OCI-LY3 (cell line): ENCODE measurements around the gene MYL7.

Experiments
- EZH2phosphoT487 ChIP-seq: fragments of 200-600 bp; shearing (Covaris generic); IDR thresholded peaks from 2 replicates; pipeline ENCODE4 v1.6.1; 2018; ENCODE audit warnings: antibody characterized with exemption, mixed run types, low read depth
- TF ChIP-seq, protein P1 (sequence below): fragments of 200-600, 300-600 bp; sonication (generic); IDR thresholded peaks from 2 replicates; pipeline ENCODE4 v1.5.1; 2014; ENCODE audit warnings: antibody characterized with exemption, low read length, low read depth

DNA sequence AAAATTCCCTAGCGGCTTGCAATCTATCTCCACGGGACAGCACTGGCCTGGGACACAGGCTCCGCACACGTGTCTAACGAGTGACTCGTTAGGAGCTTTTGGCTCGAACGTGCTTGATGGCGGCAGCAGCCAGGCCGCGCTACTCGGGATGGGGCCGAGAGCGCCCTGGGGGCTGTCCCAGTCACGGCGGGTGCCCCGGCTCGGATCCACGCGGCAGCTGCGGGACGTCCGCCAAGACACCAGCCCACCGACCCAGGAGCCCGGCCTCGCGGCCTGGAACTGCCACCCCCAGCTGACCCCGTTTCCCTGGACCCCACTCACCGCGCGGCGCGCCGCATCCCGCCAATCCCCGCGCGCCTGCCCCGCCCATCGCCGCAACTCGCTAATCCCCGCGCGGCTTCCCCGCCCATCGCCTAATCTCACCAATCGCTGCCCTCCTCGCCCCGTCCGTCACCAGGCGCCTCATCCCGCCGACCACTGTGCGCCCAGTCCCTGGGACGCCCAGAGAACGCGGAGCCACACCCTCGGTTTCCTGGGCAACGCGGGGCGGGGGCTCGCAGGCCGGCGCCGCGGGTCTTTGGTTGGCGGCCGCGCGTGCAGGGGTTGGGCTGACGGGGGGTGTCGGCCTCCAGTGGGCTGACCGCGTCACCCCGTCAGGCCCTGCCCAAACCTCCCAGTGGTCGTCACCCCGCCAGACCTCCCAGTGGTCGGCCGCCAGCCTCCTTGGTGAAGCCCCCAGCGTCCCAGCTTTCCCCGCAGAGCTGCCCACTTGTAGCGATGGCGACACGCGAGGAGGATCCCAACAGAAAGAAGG is 17.7 kb downstream of the MYL7 start, which contains the start of gene POLD2:
- TF ChIP-seq, protein P1, sequence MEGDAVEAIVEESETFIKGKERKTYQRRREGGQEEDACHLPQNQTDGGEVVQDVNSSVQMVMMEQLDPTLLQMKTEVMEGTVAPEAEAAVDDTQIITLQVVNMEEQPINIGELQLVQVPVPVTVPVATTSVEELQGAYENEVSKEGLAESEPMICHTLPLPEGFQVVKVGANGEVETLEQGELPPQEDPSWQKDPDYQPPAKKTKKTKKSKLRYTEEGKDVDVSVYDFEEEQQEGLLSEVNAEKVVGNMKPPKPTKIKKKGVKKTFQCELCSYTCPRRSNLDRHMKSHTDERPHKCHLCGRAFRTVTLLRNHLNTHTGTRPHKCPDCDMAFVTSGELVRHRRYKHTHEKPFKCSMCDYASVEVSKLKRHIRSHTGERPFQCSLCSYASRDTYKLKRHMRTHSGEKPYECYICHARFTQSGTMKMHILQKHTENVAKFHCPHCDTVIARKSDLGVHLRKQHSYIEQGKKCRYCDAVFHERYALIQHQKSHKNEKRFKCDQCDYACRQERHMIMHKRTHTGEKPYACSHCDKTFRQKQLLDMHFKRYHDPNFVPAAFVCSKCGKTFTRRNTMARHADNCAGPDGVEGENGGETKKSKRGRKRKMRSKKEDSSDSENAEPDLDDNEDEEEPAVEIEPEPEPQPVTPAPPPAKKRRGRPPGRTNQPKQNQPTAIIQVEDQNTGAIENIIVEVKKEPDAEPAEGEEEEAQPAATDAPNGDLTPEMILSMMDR = no peak
- no peak for TF ChIP-seq EZH2phosphoT487
